Fibroblast of villous mesenchyme (primary cell): ENCODE results near the gene BCL7A. TPM values are rescaled to one million over a fixed set of nuclear protein-coding genes. Genes with fewer than 3 reads are reported as not detected.
A peak's percentile ranks its signal among the peaks of the same experiment; 100 is the strongest.

Experiments
- DNase-seq: peaks from one replicate; pipeline ENCODE4 v3.0.0-alpha.2; 2010; ENCODE audit warnings: low read depth
- H3K4me3 ChIP-seq: 2 replicates; pipeline ENCODE4 v1.5.1; 2011; ENCODE audit warnings: low read depth, mild to moderate bottlenecking, low read length
- CTCF ChIP-seq: IDR thresholded peaks from 2 replicates; pipeline ENCODE4 v1.5.1; 2012; ENCODE audit warnings: low read depth, mild to moderate bottlenecking, low read length; ENCODE audit not compliant: insufficient read depth
- total RNA-seq: library from RNA; depleted of rRNA; stranded (reverse); fragments of >200 nt; gene quantifications from 2 replicates; pipeline ENCODE4 v1.2.3, GENCODE V29; 2012

Gene BCL7A
- total RNA-seq, 1 donor, result 3.9 TPM

- no peak overlapping the region for H3K4me3 ChIP-seq
- TF ChIP-seq CTCF, result no peak
- DNase-seq, result peak; percentile 73
Measured at GRCh38 chr12:122067966-122068365, 46.3 kb downstream of the BCL7A start.

- TF ChIP-seq CTCF, result no peak
- no peak overlapping the region for H3K4me3 ChIP-seq
- peak; percentile 95 for DNase-seq
Measured at GRCh38 chr12:122072031-122072970, 50.6 kb downstream of the BCL7A start.

- DNase-seq, result no peak
- H3K4me3 ChIP-seq, result no peak overlapping the region
- TF ChIP-seq CTCF, result no peak
Measured at GRCh38 chr12:122073815-122074214, 52.1 kb downstream of the BCL7A start.

GRCh38 chr12:122076743-122077495 is 55.2 kb downstream of the BCL7A start:
- no peak overlapping the region for H3K4me3 ChIP-seq
- no peak for TF ChIP-seq CTCF
- no peak for DNase-seq

- peak within 1 kb of the TSS; percentile 87 for H3K4me3 ChIP-seq
- no peak for TF ChIP-seq CTCF
- DNase-seq, result peak; percentile 96
Measured at GRCh38 chr12:122078141-122079032, 56.7 kb downstream of the BCL7A start, which contains the start of gene MLXIP. Gene MLXIP, plus strand, starts transcription at chr12:122078756. Its CDS starts 98 bp downstream, at chr12:122078854.

- DNase-seq, result peak; percentile 37
- H3K4me3 ChIP-seq, result peak overlapping the region; percentile 87
- TF ChIP-seq CTCF, result no peak
Measured at GRCh38 chr12:122079033-122079531, 57.4 kb downstream of the BCL7A start.
